Measurements from ENCODE around the gene UXS1.
"Not testable (repeated sequence)": the region's sequence is repeated elsewhere in the genome, so short reads cannot be mapped to it uniquely, and the experiment has no call there.

UXS1 gene

GRCh38 chr2:106147665-106148064, 46.4 kb downstream of the UXS1 start:
- no peaks in the 10 kb centered on the region for H3K27me3 ChIP-seq (ENCODE audit: insufficient read depth, low read length)
- peaks cover 24% of the 10 kb centered on the region for H3K36me3 ChIP-seq (ENCODE audit: insufficient read depth, low read length)
- peaks cover 5% of the 10 kb centered on the region for H3K4me1 ChIP-seq (ENCODE audit: insufficient read depth, low read length)
- no peak overlapping the region for H2AFZ ChIP-seq (ENCODE audit: low read depth, low read length)
- peaks cover 8% of the 10 kb centered on the region for H3K9me3 ChIP-seq (ENCODE audit: low read length)
- H3K4me3 ChIP-seq (ENCODE audit: low read length): no peak overlapping the region

GRCh38 chr2:106147159-106147558, 46.9 kb downstream of the UXS1 start:
- Histone ChIP-seq H3K4me3 (ENCODE audit: low read length) (no peak overlapping the region), H3K27me3 (ENCODE audit: insufficient read depth, low read length) (no peaks in the 10 kb centered on the region), H3K9me3 (ENCODE audit: low read length) (peaks cover 8% of the 10 kb centered on the region), H3K4me1 (ENCODE audit: insufficient read depth, low read length) (peaks cover 5% of the 10 kb centered on the region), H3K36me3 (ENCODE audit: insufficient read depth, low read length) (peaks cover 26% of the 10 kb centered on the region), H2AFZ (ENCODE audit: low read depth, low read length) (no peak overlapping the region)

GRCh38 chr2:106144621-106145331, 49.3 kb downstream of the UXS1 start:
- Histone ChIP-seq H3K27me3 (ENCODE audit: insufficient read depth, low read length) (no peaks in the 10 kb centered on the region), H3K36me3 (ENCODE audit: insufficient read depth, low read length) (peaks cover 20% of the 10 kb centered on the region), H3K4me1 (ENCODE audit: insufficient read depth, low read length) (peaks cover 5% of the 10 kb centered on the region), H3K4me3 (ENCODE audit: low read length) (no peak overlapping the region), H3K9me3 (ENCODE audit: low read length) (peaks cover 3% of the 10 kb centered on the region), H2AFZ (ENCODE audit: low read depth, low read length) (no peak overlapping the region)

GRCh38 chr2:106143495-106144215, 50.4 kb downstream of the UXS1 start:
- Histone ChIP-seq H3K9me3 (ENCODE audit: low read length) (peaks cover 3% of the 10 kb centered on the region), H2AFZ (ENCODE audit: low read depth, low read length) (no peak overlapping the region), H3K4me1 (ENCODE audit: insufficient read depth, low read length) (peaks cover 11% of the 10 kb centered on the region), H3K36me3 (ENCODE audit: insufficient read depth, low read length) (peaks cover 17% of the 10 kb centered on the region), H3K27me3 (ENCODE audit: insufficient read depth, low read length) (no peaks in the 10 kb centered on the region), H3K4me3 (ENCODE audit: low read length) (no peak overlapping the region)

- Histone ChIP-seq H3K4me3 (ENCODE audit: low read length) (no peak overlapping the region), H3K36me3 (ENCODE audit: insufficient read depth, low read length) (peaks cover 17% of the 10 kb centered on the region), H3K4me1 (ENCODE audit: insufficient read depth, low read length) (peaks cover 11% of the 10 kb centered on the region), H3K27me3 (ENCODE audit: insufficient read depth, low read length) (no peaks in the 10 kb centered on the region), H3K9me3 (ENCODE audit: low read length) (peaks cover 3% of the 10 kb centered on the region), H2AFZ (ENCODE audit: low read depth, low read length) (no peak overlapping the region)
These were observed 51.4 kb downstream of the UXS1 start for GRCh38 chr2:106142683-106143082.

- Histone ChIP-seq H3K9me3 (ENCODE audit: low read length) (peaks cover 5% of the 10 kb centered on the region), H3K4me1 (ENCODE audit: insufficient read depth, low read length) (peaks cover 6% of the 10 kb centered on the region), H3K27me3 (ENCODE audit: insufficient read depth, low read length) (no peaks in the 10 kb centered on the region), H3K36me3 (ENCODE audit: insufficient read depth, low read length) (peaks cover 17% of the 10 kb centered on the region), H3K4me3 (ENCODE audit: low read length) (no peak overlapping the region), H2AFZ (ENCODE audit: low read depth, low read length) (no peak overlapping the region)
These were observed 53.2 kb downstream of the UXS1 start for GRCh38 chr2:106140913-106141312.

GRCh38 chr2:106140113-106140512, 54.0 kb downstream of the UXS1 start:
- peaks cover 13% of the 10 kb centered on the region for H3K36me3 ChIP-seq (ENCODE audit: insufficient read depth, low read length)
- no peak overlapping the region for H2AFZ ChIP-seq (ENCODE audit: low read depth, low read length)
- H3K4me3 ChIP-seq (ENCODE audit: low read length): no peak overlapping the region
- H3K27me3 ChIP-seq (ENCODE audit: insufficient read depth, low read length): no peaks in the 10 kb centered on the region
- H3K4me1 ChIP-seq (ENCODE audit: insufficient read depth, low read length): peaks cover 6% of the 10 kb centered on the region
- H3K9me3 ChIP-seq (ENCODE audit: low read length): peaks cover 3% of the 10 kb centered on the region

GRCh38 chr2:106139238-106139935, 54.7 kb downstream of the UXS1 start:
- Histone ChIP-seq H3K4me3 (ENCODE audit: low read length) (no peak overlapping the region), H3K27me3 (ENCODE audit: insufficient read depth, low read length) (no peaks in the 10 kb centered on the region), H2AFZ (ENCODE audit: low read depth, low read length) (no peak overlapping the region), H3K36me3 (ENCODE audit: insufficient read depth, low read length) (peaks cover 8% of the 10 kb centered on the region), H3K4me1 (ENCODE audit: insufficient read depth, low read length) (peaks cover 6% of the 10 kb centered on the region), H3K9me3 (ENCODE audit: low read length) (peaks cover 2% of the 10 kb centered on the region)

GRCh38 chr2:106138543-106139237, 55.4 kb downstream of the UXS1 start:
- peaks cover 8% of the 10 kb centered on the region for H3K36me3 ChIP-seq (ENCODE audit: insufficient read depth, low read length)
- H3K9me3 ChIP-seq (ENCODE audit: low read length): peaks cover 2% of the 10 kb centered on the region
- no peaks in the 10 kb centered on the region for H3K27me3 ChIP-seq (ENCODE audit: insufficient read depth, low read length)
- H3K4me3 ChIP-seq (ENCODE audit: low read length): no peak overlapping the region
- peaks cover 6% of the 10 kb centered on the region for H3K4me1 ChIP-seq (ENCODE audit: insufficient read depth, low read length)
- no peak overlapping the region for H2AFZ ChIP-seq (ENCODE audit: low read depth, low read length)

GRCh38 chr2:106137731-106138521, 56.2 kb downstream of the UXS1 start:
- Histone ChIP-seq H3K4me1 (ENCODE audit: insufficient read depth, low read length) (peaks cover 6% of the 10 kb centered on the region), H3K9me3 (ENCODE audit: low read length) (peaks cover 2% of the 10 kb centered on the region), H3K36me3 (ENCODE audit: insufficient read depth, low read length) (peaks cover 7% of the 10 kb centered on the region), H3K27me3 (ENCODE audit: insufficient read depth, low read length) (no peaks in the 10 kb centered on the region), H2AFZ (ENCODE audit: low read depth, low read length) (no peak overlapping the region), H3K4me3 (ENCODE audit: low read length) (no peak overlapping the region)

- not testable (repeated sequence) for H3K27me3 ChIP-seq (ENCODE audit: insufficient read depth, low read length); H3K9me3 ChIP-seq (ENCODE audit: low read length); H3K4me1 ChIP-seq (ENCODE audit: insufficient read depth, low read length); H2AFZ ChIP-seq (ENCODE audit: low read depth, low read length); H3K4me3 ChIP-seq (ENCODE audit: low read length)
- H3K36me3 ChIP-seq (ENCODE audit: insufficient read depth, low read length): peaks cover 24% of the 10 kb centered on the region
These were observed 62.9 kb downstream of the UXS1 start for GRCh38 chr2:106131192-106131591.

- H3K9me3 ChIP-seq (ENCODE audit: low read length): no peaks in the 10 kb centered on the region
- H2AFZ ChIP-seq (ENCODE audit: low read depth, low read length): no peak overlapping the region
- no peak overlapping the region for H3K4me3 ChIP-seq (ENCODE audit: low read length)
- H3K4me1 ChIP-seq (ENCODE audit: insufficient read depth, low read length): no peaks in the 10 kb centered on the region
- peaks cover 30% of the 10 kb centered on the region for H3K36me3 ChIP-seq (ENCODE audit: insufficient read depth, low read length)
- no peaks in the 10 kb centered on the region for H3K27me3 ChIP-seq (ENCODE audit: insufficient read depth, low read length)
These were observed 63.7 kb downstream of the UXS1 start for GRCh38 chr2:106130251-106130998.
